ENCODE results near the gene GMCL1. TPM values are rescaled to one million over a fixed set of nuclear protein-coding genes. Genes with fewer than 3 reads are reported as not detected.
A peak's percentile ranks its signal among the peaks of the same experiment; 100 is the strongest.

The GMCL1 gene
- total and polyA plus RNA-seq, 2 of the 13 experiments (the other 11 are each of a cell fraction or from before 2014, with no cell fraction given) = 18.7 to 24.0 TPM

- TF ChIP-seq YEATS2 (CRISPR knock-in tag; IDR thresholded peaks at IDR 0.05; ENCODE audit: borderline replicate concordance) (peak; percentile 73; the same call in 1 of the 2 replicates), ZNF10 (CRISPR knock-in tag; IDR thresholded peaks at IDR 0.05; ENCODE audit: borderline replicate concordance, low read depth) (no peak), ZNF639 (CRISPR knock-in tag; conservative IDR thresholded peaks at IDR 0.05) (0 out of 2 replicates have a peak, but pooled peaks have one; percentile 38), USF2 (IDR thresholded peaks at IDR 0.05; ENCODE audit: low read depth, low read length) (no peak), USF2 (CRISPR knock-in tag; IDR thresholded peaks at IDR 0.05; ENCODE audit: borderline replicate concordance) (no peak), PBX2 (CRISPR knock-in tag; IDR thresholded peaks at IDR 0.05) (no peak; the same call in 1 of the 2 replicates), ZNF713 (CRISPR knock-in tag; IDR thresholded peaks at IDR 0.05) (no peak), KDM5A (IDR thresholded peaks at IDR 0.05; ENCODE audit: borderline replicate concordance, low read length) (no peak; the same call in 1 of the 2 replicates), ZNF546 (CRISPR knock-in tag; conservative IDR thresholded peaks at IDR 0.05) (no peak), DR1 (CRISPR knock-in tag; IDR thresholded peaks at IDR 0.05) (no peak), SNAPC5 (CRISPR knock-in tag; IDR thresholded peaks at IDR 0.05; ENCODE audit: borderline replicate concordance) (0 out of 2 replicates have a peak, but pooled peaks have one; percentile 65), PHF21A (CRISPR knock-in tag; IDR thresholded peaks at IDR 0.05) (peak; percentile 98), SMARCE1 (IDR thresholded peaks at IDR 0.05; ENCODE audit: borderline replicate concordance) (0 out of 2 replicates have a peak, but pooled peaks have one; percentile 38), ZMAT5 (CRISPR knock-in tag; IDR thresholded peaks at IDR 0.05; ENCODE audit: borderline replicate concordance, low read depth) (no peak), NR2C2 (CRISPR knock-in tag; IDR thresholded peaks at IDR 0.05; ENCODE audit: borderline replicate concordance) (peak; percentile 94), TFDP1 (CRISPR knock-in tag; IDR thresholded peaks at IDR 0.05; ENCODE audit: borderline replicate concordance) (peak; percentile 55; the same call in 1 of the 2 replicates)
These were observed 47.9 kb upstream of the GMCL1 start (continued) for GRCh38 chr2:69781321-69782248.
